ENCODE measurements around the gene NCK2.

- no peak for TF ChIP-seq CTCF (conservative IDR thresholded peaks at IDR 0.05 in 1 of 2, IDR thresholded peaks at IDR 0.05 in 1 of 2; ENCODE audit: extremely low read depth in 1 of 2, insufficient read depth in 1 of 2, low read depth in 1 of 2, low read length in 2 of 2)
- no peak for TF ChIP-seq EZH2 (IDR thresholded peaks at IDR 0.05; ENCODE audit: borderline replicate concordance, low read length)
Observed at GRCh38 chr2:105887256-105887655, 142.5 kb downstream of the NCK2 start.
